Effector memory CD4-positive, alpha-beta T cell (primary cell): ENCODE data around the gene SF1.
A peak's percentile ranks its signal among the peaks of the same experiment; 100 is the strongest.

ENCODE experiments used
- DNase-seq, 3 donors: peaks; one replicate each; pipeline ENCODE4 v3.0.0-alpha.2; 2020
- H3K27ac ChIP-seq: 2 replicates; pipeline ENCODE4 v1.7.0; 2013; ENCODE audit warnings: mild to moderate bottlenecking, low read length, moderate library complexity; ENCODE audit not compliant: insufficient read depth, poor library complexity, severe bottlenecking
- H3K27me3 ChIP-seq: replicated peaks from 2 replicates; pipeline ENCODE4 v1.7.0; 2013; ENCODE audit warnings: mild to moderate bottlenecking, low read length; ENCODE audit not compliant: insufficient read depth, control insufficient read depth, poor library complexity, severe bottlenecking
- H3K36me3 ChIP-seq: 2 replicates; pipeline ENCODE4 v1.7.0; 2013; ENCODE audit warnings: mild to moderate bottlenecking, low read length, moderate library complexity; ENCODE audit not compliant: control insufficient read depth, insufficient read depth
- H3K4me1 ChIP-seq: 2 replicates; pipeline ENCODE4 v1.7.0; 2013; ENCODE audit warnings: low read length, mild to moderate bottlenecking; ENCODE audit not compliant: control insufficient read depth, insufficient read depth, poor library complexity, severe bottlenecking
- H3K4me3 ChIP-seq: 2 replicates; pipeline ENCODE4 v1.7.0; 2013; ENCODE audit warnings: low read length, low read depth, mild to moderate bottlenecking; ENCODE audit not compliant: insufficient read depth, poor library complexity, severe bottlenecking
- H3K9me3 ChIP-seq: 2 replicates; pipeline ENCODE4 v1.7.0; 2013; ENCODE audit warnings: mild to moderate bottlenecking, low read length, moderate library complexity; ENCODE audit not compliant: control insufficient read depth

SF1 gene

DNA sequence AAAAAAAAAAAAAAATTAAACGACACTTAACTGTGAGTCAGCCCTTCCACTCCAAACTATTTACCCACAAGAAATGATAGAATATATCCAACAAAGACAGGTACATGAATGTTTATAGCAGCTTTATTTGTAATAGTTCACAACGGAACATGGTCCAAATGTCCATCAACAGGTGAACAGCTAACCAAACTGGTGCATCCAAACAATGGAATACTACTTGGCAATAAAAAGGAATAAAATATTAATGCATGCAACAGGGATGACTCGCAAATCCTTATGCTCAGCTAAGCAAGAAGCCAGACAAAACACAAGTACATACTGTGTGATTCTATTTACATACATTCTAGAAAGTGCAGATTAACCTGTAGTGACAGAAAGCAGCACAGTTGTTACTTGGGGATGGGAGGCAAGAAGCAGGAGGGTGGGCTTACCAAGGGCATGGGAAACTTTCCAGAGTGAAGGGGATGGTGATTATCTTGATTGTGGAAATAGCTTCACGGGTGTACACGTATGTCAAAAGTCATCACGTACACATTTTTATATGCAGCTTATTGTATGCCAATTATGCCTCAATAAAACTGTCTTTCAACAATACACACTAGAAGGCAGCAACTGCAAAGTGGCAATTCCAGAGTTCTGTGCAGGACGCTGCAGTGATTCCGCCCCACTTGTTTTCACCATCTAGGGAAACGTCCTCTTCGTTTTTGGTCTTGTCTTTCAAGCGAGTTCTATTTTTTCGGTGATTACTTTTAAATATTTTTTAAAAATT lies 6.7 kb upstream of the SF1 start:
- Histone ChIP-seq H3K9me3 (no peaks in the 10 kb centered on the region), H3K27ac (no peak overlapping the region), H3K27me3 (no peaks in the 10 kb centered on the region), H3K36me3 (peaks cover 16% of the 10 kb centered on the region), H3K4me3 (no peak overlapping the region), H3K4me1 (peaks cover 10% of the 10 kb centered on the region)
- no peak for DNase-seq

DNA sequence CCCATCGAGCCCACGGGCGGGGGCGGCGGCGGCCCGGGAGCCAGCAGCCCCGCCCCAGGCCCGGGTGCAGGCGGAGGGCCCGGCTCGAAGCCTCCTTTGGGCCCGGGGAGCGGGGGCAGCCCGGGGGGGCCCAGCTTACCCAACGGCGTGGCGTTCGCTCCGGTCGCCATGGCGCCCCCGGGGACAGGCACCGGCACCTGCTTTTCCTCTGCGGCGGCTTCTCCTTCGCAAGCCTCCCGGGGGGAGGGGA lies 194 bp downstream of the SF1 start:
- peak in 1 of 3 donors; percentile 21 for DNase-seq
- H3K4me3 ChIP-seq, result peak overlapping the region; percentile 71
- H3K4me1 ChIP-seq, result peaks cover 50% of the 10 kb centered on the region
- H3K27me3 ChIP-seq, result no peaks in the 10 kb centered on the region
- peaks cover 43% of the 10 kb centered on the region for H3K36me3 ChIP-seq
- H3K9me3 ChIP-seq, result no peaks in the 10 kb centered on the region
- peak overlapping the region; percentile 94 for H3K27ac ChIP-seq

- H3K27me3 ChIP-seq, result no peaks in the 10 kb centered on the region
- peak; percentile 63 to 76 (median 71) for DNase-seq
- H3K27ac ChIP-seq, result peak overlapping the region; percentile 94
- peak overlapping the region; percentile 70 for H3K4me3 ChIP-seq
- peaks cover 55% of the 10 kb centered on the region for H3K4me1 ChIP-seq
- no peaks in the 10 kb centered on the region for H3K9me3 ChIP-seq
- H3K36me3 ChIP-seq, result peaks cover 48% of the 10 kb centered on the region
These were observed 706 bp downstream of the SF1 start for GRCh38 chr11:64777449-64778222.

GRCh38 chr11:64776875-64777274 lies 1.5 kb downstream of the SF1 start:
- no peaks in the 10 kb centered on the region for H3K27me3 ChIP-seq
- H3K36me3 ChIP-seq, result peaks cover 55% of the 10 kb centered on the region
- H3K27ac ChIP-seq, result peak overlapping the region; percentile 70
- H3K4me1 ChIP-seq, result peaks cover 56% of the 10 kb centered on the region
- no peak for DNase-seq
- peak overlapping the region; percentile 70 for H3K4me3 ChIP-seq
- no peaks in the 10 kb centered on the region for H3K9me3 ChIP-seq

- Histone ChIP-seq H3K27ac (peak overlapping the region; percentile 70), H3K36me3 (peaks cover 60% of the 10 kb centered on the region), H3K27me3 (no peaks in the 10 kb centered on the region), H3K4me3 (peak overlapping the region; percentile 70), H3K4me1 (peaks cover 60% of the 10 kb centered on the region), H3K9me3 (no peaks in the 10 kb centered on the region)
- DNase-seq, result no peak
These were observed 1.9 kb downstream of the SF1 start for GRCh38 chr11:64776425-64776824.

DNA sequence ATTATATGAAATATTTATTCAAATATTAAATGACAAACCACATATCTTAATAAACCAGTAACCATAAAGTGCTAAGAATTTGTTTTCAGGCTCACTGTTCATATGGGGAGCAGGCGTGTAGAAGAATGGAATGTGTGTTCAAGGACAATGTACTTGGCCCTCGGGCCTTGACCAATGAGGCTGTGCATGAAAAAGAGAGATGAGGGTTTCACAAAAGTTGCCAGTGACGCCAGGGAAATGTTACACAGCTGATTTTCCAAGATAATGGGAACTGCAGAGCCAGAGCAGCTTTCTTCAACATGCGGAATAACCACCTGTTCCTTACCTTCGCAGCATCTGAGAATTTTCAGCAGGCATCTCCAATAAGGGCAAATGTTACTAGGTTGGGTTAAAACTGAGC lies 4.2 kb downstream of the SF1 start:
- Histone ChIP-seq H3K9me3 (no peaks in the 10 kb centered on the region), H3K27ac (no peak overlapping the region), H3K27me3 (no peaks in the 10 kb centered on the region), H3K36me3 (peaks cover 83% of the 10 kb centered on the region), H3K4me1 (peaks cover 45% of the 10 kb centered on the region), H3K4me3 (no peak overlapping the region)
- DNase-seq, result no peak

DNA sequence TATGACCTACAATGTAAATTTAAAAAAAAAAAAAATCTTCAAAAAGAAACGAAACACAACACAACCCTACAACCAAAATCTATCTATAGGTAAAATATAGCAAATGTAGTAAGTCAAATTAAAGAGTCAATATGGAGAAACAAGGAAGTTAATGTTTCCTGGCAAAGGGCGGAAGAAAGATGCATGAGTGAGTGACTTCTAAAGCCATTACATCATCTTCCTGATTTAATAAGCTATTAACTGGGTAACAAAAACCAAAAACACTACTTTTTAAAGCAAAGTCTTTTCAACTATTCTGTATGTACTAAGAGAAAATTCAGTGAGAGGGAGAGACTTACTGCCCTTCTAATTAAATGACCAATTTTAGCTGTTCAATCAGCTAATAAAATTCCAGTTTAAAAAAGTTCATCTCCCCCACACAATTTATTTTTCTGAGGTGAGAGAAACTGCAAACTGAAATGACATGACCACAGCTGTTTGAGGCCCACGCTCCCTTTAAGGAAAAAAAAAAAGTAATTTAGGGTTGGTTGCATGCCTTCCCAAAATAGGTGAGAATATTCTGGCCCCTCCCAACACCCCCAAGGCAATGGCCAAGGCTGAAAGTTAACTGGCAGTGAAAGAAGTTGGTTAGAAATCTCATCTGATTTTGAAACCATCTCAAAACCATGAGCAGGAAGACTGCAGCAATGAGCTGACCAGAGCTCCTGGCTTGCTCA lies 5.9 kb downstream of the SF1 start:
- Histone ChIP-seq H3K36me3 (peaks cover 99% of the 10 kb centered on the region), H3K27ac (peak overlapping the region; percentile 8), H3K9me3 (no peaks in the 10 kb centered on the region), H3K27me3 (no peaks in the 10 kb centered on the region), H3K4me3 (no peak overlapping the region), H3K4me1 (peaks cover 55% of the 10 kb centered on the region)
- no peak for DNase-seq

- DNase-seq, result no peak
- peaks cover 57% of the 10 kb centered on the region for H3K4me1 ChIP-seq
- no peaks in the 10 kb centered on the region for H3K27me3 ChIP-seq
- peak overlapping the region; percentile 1 for H3K27ac ChIP-seq
- no peak overlapping the region for H3K4me3 ChIP-seq
- H3K9me3 ChIP-seq, result no peaks in the 10 kb centered on the region
- H3K36me3 ChIP-seq, result peaks cover 99% of the 10 kb centered on the region
These were observed 6.5 kb downstream of the SF1 start for GRCh38 chr11:64771861-64772260.

DNA sequence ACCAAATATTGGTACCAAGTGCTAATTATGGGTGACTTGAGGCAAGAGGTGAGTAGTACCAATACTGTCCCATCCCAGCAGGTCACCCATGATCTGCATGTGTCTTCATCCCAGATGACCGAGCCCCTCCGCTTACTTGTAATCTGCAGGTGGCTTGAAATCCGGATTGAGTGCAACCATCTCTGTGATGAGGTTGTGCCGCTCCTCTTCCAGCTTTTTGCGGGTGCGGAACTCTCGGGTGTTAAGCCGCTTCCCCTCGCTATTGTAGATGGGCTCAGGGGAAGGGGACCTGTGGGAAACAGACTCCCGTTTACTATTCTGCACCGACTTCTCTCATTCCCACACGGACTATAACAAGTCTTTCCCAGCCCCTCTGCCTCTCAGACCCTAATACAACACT lies 8.2 kb downstream of the SF1 start:
- Histone ChIP-seq H3K4me1 (peaks cover 53% of the 10 kb centered on the region), H3K9me3 (no peaks in the 10 kb centered on the region), H3K36me3 (peaks cover 97% of the 10 kb centered on the region), H3K27me3 (no peaks in the 10 kb centered on the region), H3K27ac (no peak overlapping the region), H3K4me3 (no peak overlapping the region)
- DNase-seq, result no peak

DNA sequence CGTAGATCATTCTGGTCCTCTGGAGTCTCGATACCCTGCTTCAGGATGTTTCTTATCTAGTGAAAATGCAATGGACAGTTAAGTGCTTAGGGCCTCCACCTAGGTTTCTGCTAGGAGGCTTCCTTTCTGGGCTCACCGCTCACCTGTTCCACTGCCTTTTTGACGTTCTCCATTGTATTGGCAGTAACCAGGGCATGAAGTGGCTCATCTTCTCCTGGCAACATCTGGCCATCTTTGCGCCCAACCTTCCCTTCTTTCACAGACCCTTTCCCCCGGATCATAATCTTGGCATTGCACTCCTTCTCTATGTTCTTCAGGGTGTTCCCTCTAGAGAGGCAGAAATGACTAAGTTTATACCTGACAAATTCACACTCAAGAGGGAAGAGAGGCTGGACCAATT lies 9.1 kb downstream of the SF1 start:
- no peak overlapping the region for H3K4me3 ChIP-seq
- no peaks in the 10 kb centered on the region for H3K27me3 ChIP-seq
- no peak overlapping the region for H3K27ac ChIP-seq
- H3K9me3 ChIP-seq, result no peaks in the 10 kb centered on the region
- H3K36me3 ChIP-seq, result peaks cover 95% of the 10 kb centered on the region
- no peak for DNase-seq
- H3K4me1 ChIP-seq, result peaks cover 59% of the 10 kb centered on the region
